HUES64 (cell line): ENCODE results near the gene TEX2.
"Not testable (repeated sequence)": the region's sequence is repeated elsewhere in the genome, so short reads cannot be mapped to it uniquely, and the experiment has no call there.

Source experiments
- H3K27ac ChIP-seq: 2 replicates; pipeline ENCODE4 v1.7.0; 2013; ENCODE audit warnings: low read depth, low read length, inconsistent platforms
- H3K27me3 ChIP-seq: 2 replicates; pipeline ENCODE4 v1.6.1; 2013; ENCODE audit warnings: mild to moderate bottlenecking, low read length; ENCODE audit not compliant: insufficient read depth
- H3K36me3 ChIP-seq: 2 replicates; pipeline ENCODE4 v1.6.1; 2013; ENCODE audit warnings: mild to moderate bottlenecking, low read length; ENCODE audit not compliant: insufficient read depth
- H3K4me1 ChIP-seq: 2 replicates; pipeline ENCODE4 v1.6.1; 2013; ENCODE audit warnings: mild to moderate bottlenecking, low read length, moderate library complexity; ENCODE audit not compliant: insufficient read depth
- H3K4me3 ChIP-seq: 2 replicates; pipeline ENCODE4 v1.5.1; 2013; ENCODE audit warnings: mild to moderate bottlenecking, low read length, moderate library complexity
- H3K9ac ChIP-seq: 2 replicates; pipeline ENCODE4 v1.6.1; 2013; ENCODE audit warnings: mild to moderate bottlenecking, low read depth, low read length
- H3K9me3 ChIP-seq: 2 replicates; pipeline ENCODE4 v1.6.1; 2013; ENCODE audit warnings: low read depth, low read length; ENCODE audit not compliant: insufficient read depth
- WGBS: fragments of 150-250, 120-280 bp; methylation state at CpG from one replicate; pipeline ENCODE4 v1.1.7; 2013; ENCODE audit warnings: missing lambda C conversion rate; 5-methylcytosine and 5-hydroxymethylcytosine counted together

The TEX2 gene

GRCh38 chr17:64129765-64130558 is 133.1 kb downstream of the TEX2 start, which contains the start of gene ERN1:
ERN1 (minus strand) TSS chr17:64130144; CDS start chr17:64130029, 115 bp downstream.
- whole genome bisulfite sequencing: under 1% methylated on average over 98 of the region's 98 CpGs
- H3K27ac ChIP-seq: peak within 1 kb of the TSS; percentile 23; the same call in 1 of the 2 replicates
- no peaks in the 10 kb centered on the region for H3K36me3 ChIP-seq
- H3K9me3 ChIP-seq: no peaks in the 10 kb centered on the region
- peak within 1 kb of the TSS; percentile 77 for H3K4me3 ChIP-seq
- peaks cover 33% of the 10 kb centered on the region for H3K27me3 ChIP-seq
- H3K9ac ChIP-seq: peak within 1 kb of the TSS; percentile 64
- peaks cover 9% of the 10 kb centered on the region; the same call in 1 of the 2 replicates for H3K4me1 ChIP-seq

- under 1% methylated on average over 31 of the region's 31 CpGs for WGBS
- Histone ChIP-seq H3K4me3 (peak overlapping the region; percentile 77), H3K36me3 (no peaks in the 10 kb centered on the region), H3K9me3 (no peaks in the 10 kb centered on the region), H3K9ac (peak overlapping the region; percentile 64), H3K4me1 (peaks cover 9% of the 10 kb centered on the region; the same call in 1 of the 2 replicates), H3K27me3 (peaks cover 33% of the 10 kb centered on the region), H3K27ac (no peak overlapping the region)
These were observed 133.6 kb downstream of the TEX2 start for GRCh38 chr17:64129515-64129764.

GRCh38 chr17:64128787-64129514 is 134.1 kb downstream of the TEX2 start:
- Histone ChIP-seq H3K27me3 (peaks cover 33% of the 10 kb centered on the region), H3K9ac (peak overlapping the region; percentile 64), H3K27ac (no peak overlapping the region), H3K4me3 (peak overlapping the region; percentile 77), H3K9me3 (no peaks in the 10 kb centered on the region), H3K36me3 (no peaks in the 10 kb centered on the region), H3K4me1 (peaks cover 9% of the 10 kb centered on the region; the same call in 1 of the 2 replicates)
- 28% methylated on average over 15 of the region's 15 CpGs for WGBS

GRCh38 chr17:64126918-64127317 is 136.1 kb downstream of the TEX2 start:
- no peak overlapping the region for H3K4me3 ChIP-seq
- H3K27ac ChIP-seq: no peak overlapping the region
- 95% methylated on average over 1 of the region's 1 CpG for WGBS

GRCh38 chr17:64125937-64126336 is 137.1 kb downstream of the TEX2 start:
- H3K36me3 ChIP-seq: no peaks in the 10 kb centered on the region
- peaks cover 8% of the 10 kb centered on the region; the same call in 1 of the 2 replicates for H3K4me1 ChIP-seq
- peaks cover 23% of the 10 kb centered on the region for H3K27me3 ChIP-seq
- H3K9me3 ChIP-seq: no peaks in the 10 kb centered on the region
- WGBS: 84% methylated on average over 3 of the region's 3 CpGs
- no peak overlapping the region for H3K27ac ChIP-seq
- H3K4me3 ChIP-seq: no peak overlapping the region
- no peak overlapping the region for H3K9ac ChIP-seq

More at GRCh38 chr17:64126918-64127317, 136.1 kb downstream of the TEX2 start:
- Histone ChIP-seq H3K9ac (no peak overlapping the region), H3K9me3 (no peaks in the 10 kb centered on the region), H3K36me3 (no peaks in the 10 kb centered on the region), H3K4me1 (peaks cover 9% of the 10 kb centered on the region; the same call in 1 of the 2 replicates), H3K27me3 (peaks cover 33% of the 10 kb centered on the region)

- Histone ChIP-seq H3K4me1 (peaks cover 4% of the 10 kb centered on the region; the same call in 1 of the 2 replicates), H3K36me3 (no peaks in the 10 kb centered on the region), H3K27ac (no peak overlapping the region), H3K4me3 (no peak overlapping the region), H3K9ac (no peak overlapping the region), H3K9me3 (no peaks in the 10 kb centered on the region), H3K27me3 (peaks cover 17% of the 10 kb centered on the region)
- 89% methylated on average over 2 of the region's 3 CpGs for WGBS
These were observed 138.5 kb downstream of the TEX2 start for GRCh38 chr17:64124609-64125008.

GRCh38 chr17:64123114-64123513 is 139.9 kb downstream of the TEX2 start:
- 89% methylated on average over 4 of the region's 4 CpGs for WGBS
- H3K36me3 ChIP-seq: no peaks in the 10 kb centered on the region
- no peak overlapping the region for H3K9ac ChIP-seq
- peaks cover 2% of the 10 kb centered on the region; the same call in 1 of the 2 replicates for H3K27me3 ChIP-seq
- H3K4me3 ChIP-seq: no peak overlapping the region
- no peaks in the 10 kb centered on the region for H3K4me1 ChIP-seq
- no peaks in the 10 kb centered on the region for H3K9me3 ChIP-seq
- H3K27ac ChIP-seq: no peak overlapping the region

GRCh38 chr17:64120972-64121786 is 141.9 kb downstream of the TEX2 start:
- not testable (repeated sequence) for H3K4me1 ChIP-seq, H3K36me3 ChIP-seq, H3K27me3 ChIP-seq, H3K9ac ChIP-seq, H3K27ac ChIP-seq, H3K9me3 ChIP-seq, H3K4me3 ChIP-seq
- 96% methylated on average over 13 of the region's 13 CpGs for WGBS

- Histone ChIP-seq H3K4me1 (no peaks in the 10 kb centered on the region), H3K27me3 (no peaks in the 10 kb centered on the region), H3K4me3 (no peak overlapping the region), H3K9ac (no peak overlapping the region), H3K9me3 (no peaks in the 10 kb centered on the region), H3K27ac (no peak overlapping the region), H3K36me3 (no peaks in the 10 kb centered on the region)
- 89% methylated on average over 2 of the region's 3 CpGs for WGBS
These were observed 142.8 kb downstream of the TEX2 start for GRCh38 chr17:64120159-64120810.

- Histone ChIP-seq H3K36me3 (no peaks in the 10 kb centered on the region), H3K4me3 (no peak overlapping the region), H3K4me1 (no peaks in the 10 kb centered on the region), H3K27ac (no peak overlapping the region), H3K9ac (no peak overlapping the region), H3K9me3 (no peaks in the 10 kb centered on the region), H3K27me3 (no peaks in the 10 kb centered on the region)
- 92% methylated on average over 10 of the region's 10 CpGs for WGBS
These were observed 144.8 kb downstream of the TEX2 start for GRCh38 chr17:64117981-64118979.
